GM18526 (cell line): ENCODE results near the gene NPEPL1.

Experiments used
- POLR2A ChIP-seq: IDR thresholded peaks from 3 replicates; pipeline ENCODE4 v1.6.1; 2011; ENCODE audit not compliant: insufficient read length; ENCODE audit errors: extremely low read depth

Gene NPEPL1

GRCh38 chr20:58749098-58749769 is 56.6 kb downstream of the NPEPL1 start:
- TF ChIP-seq POLR2A, result no peak

- TF ChIP-seq POLR2A, result no peak
Measured at GRCh38 chr20:58749979-58750378, 57.4 kb downstream of the NPEPL1 start.

- no peak for TF ChIP-seq POLR2A
Measured at GRCh38 chr20:58751979-58752378, 59.4 kb downstream of the NPEPL1 start.

GRCh38 chr20:58752565-58752964 is 60.0 kb downstream of the NPEPL1 start:
- no peak for TF ChIP-seq POLR2A

GRCh38 chr20:58753267-58753921 is 60.8 kb downstream of the NPEPL1 start:
- TF ChIP-seq POLR2A, result no peak

GRCh38 chr20:58753922-58754551 is 61.4 kb downstream of the NPEPL1 start:
- no peak for TF ChIP-seq POLR2A

- no peak for TF ChIP-seq POLR2A
Measured at GRCh38 chr20:58754584-58754983, 62.0 kb downstream of the NPEPL1 start.

GRCh38 chr20:58755062-58755697 is 62.6 kb downstream of the NPEPL1 start:
- TF ChIP-seq POLR2A, result no peak

- no peak for TF ChIP-seq POLR2A
Measured at GRCh38 chr20:58755766-58756449, 63.3 kb downstream of the NPEPL1 start.

- no peak for TF ChIP-seq POLR2A
Measured at GRCh38 chr20:58756450-58756775, 63.8 kb downstream of the NPEPL1 start.

- no peak for TF ChIP-seq POLR2A
Measured at GRCh38 chr20:58759947-58760346, 67.3 kb downstream of the NPEPL1 start.

GRCh38 chr20:58760856-58761255 is 68.3 kb downstream of the NPEPL1 start:
- TF ChIP-seq POLR2A, result no peak

- no peak for TF ChIP-seq POLR2A
Measured at GRCh38 chr20:58762120-58762519, 69.5 kb downstream of the NPEPL1 start.

GRCh38 chr20:58763076-58763475 is 70.5 kb downstream of the NPEPL1 start:
- no peak for TF ChIP-seq POLR2A
